ENCODE measurements around the gene U2AF2. TPM values are rescaled to one million over a fixed set of nuclear protein-coding genes. Genes with fewer than 3 reads are reported as not detected.

Gene U2AF2
- polyA plus RNA-seq, 3 donors, result 156 to 170 (median 157) TPM

GRCh38 chr19:55687281-55688201 lies 32.7 kb downstream of the U2AF2 start:
- DNase-seq (ENCODE audit: low read depth in 3 of 3, low spot score in 2 of 3), result no peak

- DNase-seq (ENCODE audit: low read depth in 3 of 3, low spot score in 2 of 3), result no peak
Measured at GRCh38 chr19:55688422-55689218, 33.8 kb downstream of the U2AF2 start.

GRCh38 chr19:55689411-55690108 lies 34.7 kb downstream of the U2AF2 start:
- no peak for DNase-seq (ENCODE audit: low read depth in 3 of 3, low spot score in 2 of 3)

GRCh38 chr19:55690109-55690768 lies 35.4 kb downstream of the U2AF2 start:
- no peak for DNase-seq (ENCODE audit: low read depth in 3 of 3, low spot score in 2 of 3)

- no peak for DNase-seq (ENCODE audit: low read depth in 3 of 3, low spot score in 2 of 3)
Measured at GRCh38 chr19:55690769-55691545, 36.1 kb downstream of the U2AF2 start.

GRCh38 chr19:55691561-55692481 lies 37.0 kb downstream of the U2AF2 start:
- no peak for DNase-seq (ENCODE audit: low read depth in 3 of 3, low spot score in 2 of 3)

GRCh38 chr19:55692681-55693081 lies 37.8 kb downstream of the U2AF2 start:
- DNase-seq (ENCODE audit: low read depth in 3 of 3, low spot score in 2 of 3), result no peak

GRCh38 chr19:55693336-55693974 lies 38.6 kb downstream of the U2AF2 start:
- DNase-seq (ENCODE audit: low read depth in 3 of 3, low spot score in 2 of 3), result no peak

- DNase-seq (ENCODE audit: low read depth in 3 of 3, low spot score in 2 of 3), result no peak
Measured at GRCh38 chr19:55694241-55694655, 39.4 kb downstream of the U2AF2 start.

GRCh38 chr19:55694656-55695491 lies 40.0 kb downstream of the U2AF2 start:
- DNase-seq (ENCODE audit: low read depth in 3 of 3, low spot score in 2 of 3), result no peak

- no peak for DNase-seq (ENCODE audit: low read depth in 3 of 3, low spot score in 2 of 3)
Measured at GRCh38 chr19:55695511-55696290, 40.9 kb downstream of the U2AF2 start.

GRCh38 chr19:55696301-55697068 lies 41.6 kb downstream of the U2AF2 start:
- DNase-seq (ENCODE audit: low read depth in 3 of 3, low spot score in 2 of 3), result no peak

GRCh38 chr19:55697069-55697440 lies 42.2 kb downstream of the U2AF2 start:
- DNase-seq (ENCODE audit: low read depth in 3 of 3, low spot score in 2 of 3), result no peak

GRCh38 chr19:55697698-55698097 lies 42.9 kb downstream of the U2AF2 start:
- DNase-seq (ENCODE audit: low read depth in 3 of 3, low spot score in 2 of 3), result no peak

- DNase-seq (ENCODE audit: low read depth in 3 of 3, low spot score in 2 of 3), result no peak
Measured at GRCh38 chr19:55698256-55698655, 43.4 kb downstream of the U2AF2 start.

- no peak for DNase-seq (ENCODE audit: low read depth in 3 of 3, low spot score in 2 of 3)
Measured at GRCh38 chr19:55699221-55699620, 44.4 kb downstream of the U2AF2 start.
